ENCODE results near the gene STX10.
"Not testable (repeated sequence)": the region's sequence is repeated elsewhere in the genome, so short reads cannot be mapped to it uniquely, and the experiment has no call there.

The STX10 gene

DNA sequence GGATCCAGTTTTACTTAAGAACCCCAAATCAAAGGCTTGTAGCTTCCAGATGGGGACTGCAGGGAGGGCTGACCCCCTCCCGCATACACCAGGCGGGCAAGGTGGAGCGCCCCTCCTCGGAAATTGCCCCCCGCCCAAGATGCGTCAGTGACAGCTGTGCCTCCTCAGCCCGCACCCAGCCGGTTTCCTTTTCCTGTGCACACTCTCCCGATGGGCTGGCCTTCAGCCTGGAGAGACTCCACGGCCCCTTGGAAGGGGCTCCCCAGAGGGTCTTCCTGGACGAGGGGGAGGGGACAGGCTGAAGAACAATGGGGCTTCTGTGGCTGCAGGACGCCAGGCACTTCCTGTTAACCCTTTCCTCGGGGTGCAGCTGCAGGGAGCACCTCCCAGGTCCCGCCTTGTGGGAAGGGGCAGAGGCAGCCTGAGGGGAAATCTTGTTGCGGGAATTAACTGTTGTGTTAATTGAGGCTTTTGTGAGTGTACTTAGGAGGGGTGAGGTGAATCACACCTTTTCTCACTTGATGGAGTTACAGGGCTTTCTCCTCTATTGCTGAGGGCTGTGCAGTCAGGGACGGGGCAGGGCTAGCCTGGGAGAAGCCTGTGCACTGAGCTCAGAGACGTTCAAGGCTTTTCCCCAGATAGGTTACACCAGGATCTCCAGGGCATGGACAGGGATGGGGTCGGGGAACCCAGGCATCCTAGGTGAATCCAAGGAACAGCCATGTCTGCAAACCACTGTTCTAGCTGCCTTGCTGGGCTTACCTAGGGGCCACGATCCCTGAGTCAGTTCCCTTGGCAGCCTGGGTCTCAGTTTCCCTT is 14.4 kb upstream of the STX10 start:
- DNase-seq, result peak; percentile 93

DNA sequence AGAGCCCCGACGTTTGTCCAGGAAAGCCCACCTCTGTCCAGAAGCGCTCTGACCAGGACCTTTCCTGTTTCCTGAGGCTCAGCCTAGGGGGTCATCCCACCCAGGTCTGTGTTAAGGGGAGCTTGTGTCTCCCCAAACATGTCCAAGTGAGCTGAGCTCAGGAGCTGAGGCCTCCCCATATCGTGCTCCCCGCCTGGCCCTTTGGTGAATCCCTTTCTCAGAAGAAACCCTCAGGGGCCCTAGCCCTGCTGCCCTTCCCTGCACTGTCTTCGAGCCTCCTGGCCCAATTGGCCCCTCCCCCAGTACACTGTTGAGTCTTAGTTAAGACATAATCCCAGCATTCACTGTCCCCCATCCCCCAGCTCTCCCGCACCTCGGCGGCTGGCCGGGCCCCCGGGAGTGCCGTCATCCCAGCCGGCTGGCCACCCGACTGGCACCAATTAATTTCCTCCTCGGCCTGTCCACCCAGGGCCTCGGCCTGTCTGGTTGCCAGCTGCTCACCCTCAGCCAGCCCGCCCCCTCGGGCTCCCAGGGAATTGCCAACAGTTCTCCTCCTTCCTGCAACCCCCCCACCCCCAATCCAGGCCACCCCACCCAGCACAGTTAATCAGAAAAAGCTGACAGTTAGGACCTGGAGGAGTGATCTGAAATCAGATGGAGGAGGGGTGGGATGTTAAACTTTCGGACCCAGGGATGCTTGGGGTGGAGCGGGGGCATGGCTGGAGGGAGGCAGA is 13.6 kb upstream of the STX10 start:
- DNase-seq, result peak; percentile 60

DNA sequence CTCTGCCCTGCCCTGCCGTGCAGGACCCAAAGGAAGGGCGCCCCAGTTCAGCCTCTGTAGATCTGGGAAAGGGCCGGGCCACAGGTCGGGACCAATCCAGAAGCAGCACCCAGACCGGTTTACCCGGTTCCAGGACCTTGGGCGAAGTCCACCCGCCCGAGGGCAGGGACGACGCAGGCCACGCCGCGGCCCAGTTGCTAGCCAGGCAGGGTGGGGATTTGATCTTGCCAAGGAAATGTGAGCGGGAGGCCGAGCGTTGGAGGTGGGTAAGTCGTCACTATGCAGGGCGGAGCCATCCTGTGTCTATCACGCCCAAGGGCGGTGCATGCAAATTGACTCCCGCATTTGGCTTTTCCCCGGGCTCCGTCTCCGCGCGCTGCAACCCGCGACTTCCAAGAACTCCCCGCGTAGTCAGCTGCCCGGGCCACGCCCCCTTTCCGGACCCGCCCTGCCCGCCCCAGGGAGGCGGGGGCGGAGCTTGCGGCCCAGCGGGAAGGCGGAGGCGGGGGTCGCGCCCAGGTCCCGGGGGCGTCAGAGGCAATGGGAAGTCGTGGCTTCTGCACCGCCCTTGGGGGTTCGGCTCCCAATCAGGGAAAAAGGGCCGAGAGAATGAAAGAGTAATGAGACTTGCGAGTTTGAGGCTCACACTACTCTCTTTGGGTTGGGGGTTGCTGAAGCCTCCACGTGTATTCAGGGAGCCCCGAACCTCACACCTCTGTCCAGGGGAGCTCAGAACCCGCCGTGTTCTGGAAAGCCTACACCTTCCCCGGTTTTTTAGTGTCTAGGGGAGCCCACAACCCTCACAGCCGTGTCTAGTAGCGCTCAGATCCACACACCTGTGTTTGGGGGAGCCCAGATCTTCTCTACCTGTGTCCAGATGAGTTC is 12.8 kb upstream of the STX10 start:
- DNase-seq, result peak; percentile 97

DNA sequence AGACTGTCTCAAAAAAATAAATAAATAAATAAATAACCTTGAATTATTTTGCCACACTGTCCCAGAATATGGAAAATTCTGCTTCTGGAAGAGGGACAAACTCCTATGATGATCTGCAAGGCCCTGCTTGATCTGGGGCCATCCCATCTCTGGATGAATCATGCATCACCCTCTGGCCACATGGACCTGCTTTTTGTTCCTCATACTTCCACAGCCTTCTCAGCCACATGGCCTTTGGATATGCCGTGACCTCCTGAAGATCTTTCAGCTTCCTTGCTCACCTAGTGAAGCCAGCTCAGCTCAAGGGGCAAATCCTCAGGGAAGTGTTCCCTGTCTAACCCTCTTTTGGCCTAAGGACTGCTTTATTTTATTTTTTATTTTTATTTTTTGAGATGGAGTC is 10.4 kb upstream of the STX10 start:
- DNase-seq, result no peak

DNA sequence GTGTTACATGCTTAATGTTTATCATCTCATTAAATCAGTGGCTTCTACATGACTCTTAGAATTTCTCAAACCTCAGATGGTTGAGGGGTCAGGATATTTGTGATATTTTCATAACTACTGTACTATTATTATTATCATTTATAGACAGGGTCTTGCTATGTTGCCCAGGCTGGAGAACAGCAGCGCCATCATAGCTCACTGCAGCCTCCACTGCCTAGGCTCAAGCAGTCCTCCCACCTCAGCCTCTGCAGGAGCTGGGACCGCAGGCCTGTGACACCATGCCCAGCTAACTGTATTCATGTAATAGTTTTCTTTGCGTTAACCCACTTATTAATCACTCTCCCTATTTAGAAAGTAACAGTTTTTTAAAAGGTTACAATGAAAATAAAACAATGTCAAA is 9.5 kb upstream of the STX10 start:
- DNase-seq, result no peak

DNA sequence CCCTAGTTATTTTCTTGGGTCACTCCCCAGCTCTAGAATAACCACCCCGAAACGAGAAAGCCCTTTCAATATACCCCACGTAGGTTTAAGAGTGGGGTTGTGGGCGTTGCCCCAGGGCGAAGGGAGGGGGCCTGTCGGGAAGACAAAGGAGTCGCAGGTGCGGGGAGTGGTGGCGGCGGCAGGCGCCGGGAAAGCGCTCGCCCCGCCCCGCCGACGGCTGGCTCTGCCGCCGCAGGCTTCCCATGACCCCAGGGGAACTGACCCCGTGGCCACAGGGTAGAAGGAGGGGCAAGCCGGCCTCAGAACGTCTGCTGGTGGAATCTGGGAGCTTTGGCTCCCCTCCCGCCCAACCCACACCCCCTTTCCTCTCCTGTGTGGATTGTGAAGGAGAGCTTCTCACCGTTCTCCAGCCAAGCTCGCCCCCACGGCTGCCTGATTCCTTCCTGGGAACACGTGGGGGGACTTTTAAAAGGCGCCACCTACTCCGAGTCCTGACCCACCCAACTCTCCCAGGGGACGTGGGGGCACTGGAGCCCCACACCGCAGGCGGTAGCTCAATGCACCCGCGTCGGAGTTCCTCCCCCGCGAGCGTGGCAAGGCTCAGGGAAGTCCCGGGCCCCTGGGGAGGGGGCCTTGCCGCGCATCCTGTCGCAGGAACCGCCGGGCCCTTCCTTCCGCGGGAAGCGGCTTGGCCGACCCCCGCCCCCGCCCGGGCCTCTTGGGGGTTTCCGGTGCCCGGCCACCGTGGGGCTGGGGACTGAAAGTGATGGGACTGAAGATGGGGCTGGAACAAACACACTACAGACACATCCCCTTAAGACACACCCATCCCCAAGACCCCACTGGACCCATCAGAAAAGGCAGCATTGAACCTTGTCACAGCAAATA is 5.5 kb upstream of the STX10 start:
- DNase-seq, result peak; percentile 73

DNA sequence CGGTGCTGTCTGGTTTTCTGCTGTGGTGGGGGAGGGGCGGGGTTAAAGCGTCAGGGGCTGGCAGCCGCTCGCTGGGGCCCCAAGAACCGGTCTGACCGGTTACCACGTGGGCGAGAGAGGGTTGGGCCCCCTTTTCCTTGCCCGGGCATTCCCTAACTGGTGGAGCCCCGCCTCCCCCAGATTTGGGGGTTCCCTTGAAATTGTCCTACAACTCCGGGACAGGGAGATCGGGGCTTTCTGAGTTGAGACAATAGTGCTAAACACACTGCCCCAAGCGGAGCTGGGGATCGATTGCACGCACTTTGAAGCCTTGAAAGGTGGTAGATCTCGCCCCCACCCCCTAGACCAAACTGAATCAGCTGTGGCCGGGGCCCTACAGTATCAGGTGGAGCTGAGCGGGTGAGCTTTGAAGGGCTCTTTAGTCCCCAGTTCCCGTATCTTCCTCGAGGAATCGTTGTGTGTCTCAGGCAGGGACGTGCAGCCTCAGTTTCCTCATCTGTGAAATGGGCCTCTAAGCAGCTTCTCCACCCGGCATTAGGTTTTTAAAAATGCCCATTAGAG is 4.8 kb upstream of the STX10 start:
- peak; percentile 78 for DNase-seq

DNA sequence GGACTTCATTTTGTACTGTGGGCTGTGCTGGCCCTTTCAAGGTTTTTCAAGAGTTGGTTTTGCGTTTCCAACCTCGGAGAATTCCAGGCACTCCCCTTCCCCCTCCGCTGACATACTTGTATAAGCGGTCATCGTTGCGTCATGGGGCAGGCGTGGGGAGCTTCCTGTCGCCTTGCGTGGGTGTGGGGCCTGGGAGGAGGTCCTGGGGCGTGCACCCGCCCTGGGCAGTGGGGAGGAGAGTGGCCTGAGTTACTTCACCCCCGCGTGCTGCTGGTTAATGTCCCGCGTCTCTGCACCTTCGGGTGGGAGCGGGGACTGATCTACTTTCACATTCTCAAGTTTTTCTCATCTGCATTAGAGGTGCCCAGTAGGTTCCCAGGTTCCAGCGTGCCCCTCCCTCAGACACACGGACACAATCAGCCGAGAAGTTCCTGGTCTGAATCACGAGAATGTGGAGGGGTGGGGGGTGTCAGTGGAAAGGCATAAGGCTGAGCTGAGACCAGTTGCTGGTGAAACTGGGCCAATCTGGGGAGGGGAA is 4.1 kb upstream of the STX10 start:
- DNase-seq, result peak; percentile 50

DNA sequence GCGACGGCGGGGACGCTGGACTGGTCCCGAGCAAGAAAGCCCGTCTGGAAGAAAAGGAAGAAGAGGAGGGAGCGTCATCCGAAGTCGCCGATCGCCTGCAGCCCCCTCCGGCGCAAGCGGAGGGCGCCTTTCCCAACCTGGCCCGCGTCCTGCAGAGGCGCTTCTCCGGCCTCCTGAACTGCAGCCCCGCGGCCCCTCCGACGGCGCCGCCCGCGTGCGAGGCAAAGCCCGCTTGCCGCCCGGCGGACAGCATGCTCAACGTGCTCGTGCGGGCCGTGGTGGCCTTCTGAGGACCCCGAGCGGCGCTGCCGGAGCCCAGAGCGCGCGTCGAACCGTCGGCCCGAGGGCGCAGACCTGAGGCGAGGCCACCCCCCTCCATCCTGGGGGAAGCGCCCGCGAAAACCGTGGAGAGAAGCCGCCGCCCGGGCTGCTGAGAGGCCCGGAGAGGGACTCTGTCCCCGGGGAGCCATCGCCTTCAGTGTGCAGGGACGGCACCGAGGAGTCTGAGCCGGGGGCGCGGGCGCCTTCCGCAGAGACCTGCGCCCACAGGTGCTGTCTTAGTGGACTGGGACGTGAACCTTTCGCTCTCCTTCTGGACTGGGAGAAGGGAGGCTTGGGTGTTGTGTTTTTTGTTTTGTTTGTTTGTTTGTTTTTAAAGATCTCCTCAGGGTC is 3.5 kb upstream of the STX10 start:
- no peak for DNase-seq

DNA sequence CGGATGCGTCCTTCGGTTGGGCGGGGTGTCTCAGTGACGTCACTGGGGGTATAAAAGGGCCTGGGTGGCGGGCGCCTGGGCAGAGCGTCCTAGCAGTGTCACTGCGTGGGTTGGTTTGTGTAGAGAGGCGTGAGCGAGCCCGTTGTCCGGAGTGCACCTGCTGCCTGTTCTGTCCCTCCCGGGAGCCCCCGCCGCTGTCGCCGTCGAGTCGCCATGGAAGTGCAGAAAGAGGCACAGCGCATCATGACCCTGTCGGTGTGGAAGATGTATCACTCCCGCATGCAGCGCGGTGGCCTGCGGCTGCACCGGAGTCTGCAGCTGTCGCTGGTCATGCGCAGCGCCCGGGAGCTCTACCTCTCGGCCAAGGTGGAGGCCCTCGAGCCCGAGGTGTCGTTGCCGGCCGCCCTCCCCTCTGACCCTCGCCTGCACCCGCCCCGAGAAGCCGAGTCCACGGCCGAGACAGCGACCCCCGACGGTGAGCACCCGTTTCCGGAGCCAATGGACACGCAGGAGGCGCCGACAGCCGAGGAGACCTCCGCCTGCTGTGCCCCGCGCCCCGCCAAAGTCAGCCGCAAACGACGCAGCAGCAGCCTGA is 2.9 kb upstream of the STX10 start:
- peak; percentile 83 for DNase-seq

DNA sequence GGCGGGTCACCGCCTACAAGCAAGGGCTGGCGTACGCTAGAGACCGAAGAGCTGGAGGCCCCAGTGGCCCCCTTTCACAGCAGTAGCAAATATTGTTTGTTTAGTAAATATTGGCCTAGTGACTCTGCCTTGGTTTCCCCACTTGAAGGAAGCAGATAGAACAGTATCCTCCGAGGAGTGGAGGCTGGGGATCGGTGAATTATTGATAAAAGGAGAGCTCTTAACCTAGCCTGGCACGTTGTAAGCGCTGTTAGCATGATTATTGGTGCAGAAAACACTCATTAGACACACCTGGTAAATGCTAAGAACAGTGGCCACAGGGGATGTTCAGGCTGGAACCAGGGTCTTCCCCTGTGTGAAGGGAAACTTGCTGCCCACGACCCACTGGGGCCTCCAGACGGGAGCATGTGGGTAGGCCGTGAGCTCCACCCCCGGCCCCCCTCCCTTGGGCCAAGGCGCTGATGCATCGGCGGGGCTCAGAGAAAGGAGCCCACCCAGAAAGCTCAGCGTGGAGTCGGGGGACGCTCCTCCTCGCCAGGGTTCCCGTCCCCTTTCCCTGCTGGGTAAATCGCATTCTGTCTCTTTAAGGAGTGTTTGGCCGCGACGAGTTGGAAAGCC is 2.3 kb upstream of the STX10 start:
- no peak for DNase-seq

DNA sequence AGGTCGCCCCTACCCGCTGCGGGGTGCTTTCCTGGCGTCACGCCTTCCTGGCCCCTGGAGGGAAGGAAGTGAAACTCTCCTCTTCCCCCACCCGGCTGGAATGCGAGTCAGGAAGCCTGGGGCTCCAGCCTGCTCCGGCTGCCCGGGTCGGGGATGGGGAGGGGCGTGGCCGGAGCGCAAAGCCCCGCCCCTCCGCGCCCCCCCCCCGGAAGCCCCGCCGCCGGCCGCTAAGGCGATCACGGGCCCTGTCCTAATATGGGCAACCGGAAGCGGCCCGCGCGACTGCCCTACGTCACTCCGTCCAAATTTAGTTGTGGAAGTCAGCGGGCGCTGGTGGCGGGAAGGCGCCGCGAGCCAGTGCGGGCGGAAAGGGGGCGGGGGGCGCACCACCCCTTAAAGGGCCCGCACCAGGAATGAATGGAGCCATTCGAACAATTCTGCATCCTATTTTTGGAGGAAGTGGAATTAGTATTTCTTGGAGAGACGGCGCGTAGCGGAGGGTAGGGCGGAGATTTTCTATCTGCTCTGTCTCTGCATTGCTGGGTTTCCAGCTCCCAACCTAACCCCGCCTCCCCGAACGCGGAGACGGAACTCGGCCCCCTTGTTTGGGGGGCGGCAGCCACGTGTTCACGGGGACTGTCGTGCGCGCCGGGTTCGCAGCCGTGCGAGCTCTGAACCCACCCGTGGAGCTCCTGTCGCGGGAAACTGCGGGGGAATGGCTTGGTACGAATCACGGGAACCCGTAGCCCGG is 1.6 kb upstream of the STX10 start:
- DNase-seq, result peak; percentile 91

DNA sequence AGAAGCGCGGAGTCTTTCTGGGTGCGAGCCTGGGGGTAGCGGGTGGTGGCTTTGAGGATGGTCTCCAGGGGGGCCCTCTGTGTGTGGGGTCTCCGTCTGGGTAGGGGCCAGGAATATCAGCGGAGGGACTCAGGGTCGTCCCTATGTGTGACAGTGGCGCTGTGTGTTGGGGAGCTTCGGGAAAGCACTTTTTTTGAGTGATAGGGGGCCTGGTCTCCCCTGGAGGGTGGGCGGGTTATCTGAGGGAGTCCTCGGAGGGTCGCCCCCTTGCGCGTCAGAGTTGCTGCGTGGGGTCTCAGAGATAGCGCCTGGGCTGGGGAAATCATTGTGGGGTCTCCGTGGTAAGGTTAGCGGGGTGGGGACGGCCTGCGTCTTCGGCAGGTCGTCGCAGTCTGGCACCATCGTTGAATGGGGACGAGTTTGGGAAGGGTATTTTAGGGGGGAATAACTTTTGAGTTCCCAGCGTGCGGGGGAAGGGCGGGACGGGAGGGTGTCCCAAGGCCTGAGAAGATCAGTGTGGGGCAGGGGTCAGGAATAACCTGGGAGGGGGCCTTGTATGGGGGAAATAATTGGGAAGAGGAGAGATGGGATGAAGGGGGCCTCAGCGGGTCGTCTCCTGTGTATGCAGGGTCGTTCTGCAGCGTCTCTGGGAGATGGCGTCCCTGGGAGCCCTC is 893 bp upstream of the STX10 start:
- no peak for DNase-seq

DNA sequence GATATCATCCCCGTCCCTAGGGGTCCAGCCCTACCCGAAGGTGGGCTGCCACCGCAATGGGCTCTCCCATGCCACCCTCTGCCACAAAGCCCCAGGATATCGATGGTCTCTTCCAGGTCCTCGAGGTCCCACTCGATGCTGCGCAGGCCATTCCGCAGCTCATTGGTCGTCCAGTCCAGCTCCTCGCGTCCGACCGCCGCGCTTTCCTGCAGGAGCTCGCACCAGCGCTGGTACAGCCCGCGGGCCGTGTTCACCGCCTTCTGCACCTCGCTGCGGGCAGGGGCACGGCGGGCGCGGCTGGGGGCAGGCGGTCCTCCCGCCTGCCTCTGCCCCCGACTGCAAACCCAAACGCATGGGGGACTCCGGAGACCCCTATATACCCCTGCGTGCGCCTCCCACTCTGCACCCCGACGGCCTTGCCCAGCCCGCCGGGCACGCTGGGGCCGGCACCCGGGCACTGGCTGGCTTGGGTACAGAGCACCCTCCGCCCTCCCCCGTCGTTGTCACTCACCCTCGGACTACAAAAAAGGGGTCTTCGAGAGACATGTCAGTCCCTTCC is 468 bp downstream of the STX10 start:
- DNase-seq, result peak; percentile 44

DNA sequence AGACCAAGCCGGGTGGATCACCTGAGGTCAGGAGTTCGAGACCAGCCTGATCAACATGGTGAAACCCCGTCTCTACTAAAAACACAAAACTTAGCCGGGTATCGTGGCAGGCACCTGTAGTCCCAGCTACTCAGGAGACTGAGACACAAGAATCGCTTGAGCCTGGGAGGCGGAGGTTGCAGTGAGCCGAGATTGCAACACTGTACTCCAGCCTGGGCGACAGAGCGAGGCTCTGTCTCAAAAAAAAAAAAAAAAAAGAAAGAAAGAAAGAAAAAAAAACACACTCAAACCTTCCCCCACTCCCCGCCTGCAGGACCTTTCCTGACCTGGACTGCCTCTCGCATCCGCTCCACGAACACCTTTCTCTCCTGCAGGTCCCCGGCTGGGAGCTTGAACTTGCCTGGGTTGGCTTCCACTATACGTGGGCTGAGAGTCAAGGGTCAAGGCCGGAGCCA is 975 bp downstream of the STX10 start:
- not testable (repeated sequence) for DNase-seq

DNA sequence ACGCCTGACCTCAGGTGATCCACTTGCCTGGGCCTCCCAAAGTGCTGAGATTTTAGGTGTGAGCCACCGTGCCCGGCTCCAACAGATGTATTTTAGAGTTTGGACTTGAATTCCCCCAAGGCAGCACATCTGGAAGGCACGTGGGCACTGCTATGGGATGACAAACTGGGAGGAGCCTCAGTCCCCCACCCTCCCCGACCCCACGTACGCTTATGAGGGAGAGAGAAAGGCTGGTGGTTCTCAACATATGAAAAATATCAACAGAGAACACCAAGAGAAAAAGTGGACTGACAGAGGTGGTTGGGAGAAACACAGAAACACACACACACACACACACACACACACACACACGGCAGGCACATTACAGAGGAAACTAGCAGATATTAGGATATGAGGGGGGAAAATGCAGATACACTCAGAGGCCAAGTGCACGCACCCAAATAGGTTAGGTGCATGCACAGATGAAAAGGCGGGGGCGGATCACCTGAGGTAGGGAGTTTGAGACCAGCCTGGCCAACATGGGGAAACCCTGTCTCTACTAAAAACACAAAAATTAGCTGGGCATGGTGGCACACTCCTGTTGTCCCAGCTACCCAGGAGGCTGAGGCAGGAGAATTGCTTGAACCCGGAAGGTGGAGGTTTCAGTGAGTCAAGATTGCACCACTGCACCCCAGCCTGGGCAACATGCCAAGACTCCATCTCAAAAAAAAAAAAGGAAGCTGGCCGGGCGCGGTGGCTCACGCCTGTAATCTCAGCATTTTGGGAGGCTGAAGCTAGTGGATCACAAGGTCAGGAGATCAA is 3.2 kb downstream of the STX10 start:
- DNase-seq, result no peak

DNA sequence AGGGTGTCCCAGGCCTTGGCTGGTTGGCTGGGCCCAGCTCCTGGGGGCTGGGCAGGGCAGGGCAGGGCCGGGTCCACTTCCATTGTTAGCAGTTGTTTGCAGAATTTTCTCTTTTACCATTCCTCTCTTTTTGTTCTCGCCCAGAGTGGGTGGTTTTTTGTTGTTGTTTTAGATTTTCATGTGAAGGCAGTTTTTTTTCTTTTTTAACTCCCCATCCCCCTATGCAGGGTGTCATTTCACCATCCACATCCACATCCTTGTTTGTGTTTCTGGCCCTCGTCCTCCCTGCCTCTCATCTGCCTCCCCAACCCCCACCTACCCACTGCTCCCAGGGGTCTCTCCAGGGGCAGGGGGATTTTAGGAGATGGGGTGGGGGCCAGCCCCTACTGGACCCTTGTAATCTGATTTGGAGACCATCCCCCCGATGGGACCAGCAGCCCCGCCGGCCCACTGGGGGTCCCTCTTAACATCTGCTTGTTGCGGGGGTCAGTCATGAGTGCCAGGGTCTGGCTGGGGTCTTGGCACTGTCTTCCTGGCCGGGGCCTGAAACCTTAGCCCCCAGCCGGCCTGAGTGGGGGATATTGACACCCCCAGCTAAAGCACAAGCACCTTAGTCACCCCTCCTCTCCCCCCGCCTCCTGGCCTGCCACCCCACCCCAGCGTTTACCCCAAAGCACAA is 10.4 kb downstream of the STX10 start:
- DNase-seq, result no peak
